GM12873 (cell line): Measurements from ENCODE around the gene CACNA1I.

Experiments used
- CTCF ChIP-seq: IDR thresholded peaks from 2 replicates; pipeline ENCODE4 v1.5.1; 2012; ENCODE audit warnings: low read depth, mild to moderate bottlenecking, moderate library complexity, low read length, control low read depth; ENCODE audit not compliant: insufficient read depth; ENCODE audit errors: missing control alignments

CACNA1I gene

GRCh38 chr22:39724390-39724789 is 153.8 kb downstream of the CACNA1I start:
- no peak for TF ChIP-seq CTCF

DNA sequence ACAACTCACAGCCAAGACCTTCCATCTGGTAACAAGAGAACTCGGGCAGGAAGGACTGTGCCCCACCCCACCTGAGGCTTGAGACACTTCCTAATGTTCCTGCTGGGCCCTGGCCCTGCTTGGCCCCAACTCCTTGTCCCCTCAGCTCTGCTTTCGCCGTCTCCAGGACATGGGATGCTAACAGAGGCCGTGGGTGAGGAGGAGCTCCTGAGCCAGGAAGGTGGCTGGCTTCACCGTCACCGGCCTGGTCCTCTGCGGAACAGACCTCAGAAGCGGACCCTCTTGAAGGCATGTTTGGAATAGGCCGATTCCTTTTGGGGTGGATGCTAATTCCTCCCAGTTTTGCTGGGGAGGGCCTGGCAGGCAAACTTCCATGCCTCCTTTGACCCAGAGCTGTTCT is 154.3 kb downstream of the CACNA1I start:
- TF ChIP-seq CTCF, result no peak

DNA sequence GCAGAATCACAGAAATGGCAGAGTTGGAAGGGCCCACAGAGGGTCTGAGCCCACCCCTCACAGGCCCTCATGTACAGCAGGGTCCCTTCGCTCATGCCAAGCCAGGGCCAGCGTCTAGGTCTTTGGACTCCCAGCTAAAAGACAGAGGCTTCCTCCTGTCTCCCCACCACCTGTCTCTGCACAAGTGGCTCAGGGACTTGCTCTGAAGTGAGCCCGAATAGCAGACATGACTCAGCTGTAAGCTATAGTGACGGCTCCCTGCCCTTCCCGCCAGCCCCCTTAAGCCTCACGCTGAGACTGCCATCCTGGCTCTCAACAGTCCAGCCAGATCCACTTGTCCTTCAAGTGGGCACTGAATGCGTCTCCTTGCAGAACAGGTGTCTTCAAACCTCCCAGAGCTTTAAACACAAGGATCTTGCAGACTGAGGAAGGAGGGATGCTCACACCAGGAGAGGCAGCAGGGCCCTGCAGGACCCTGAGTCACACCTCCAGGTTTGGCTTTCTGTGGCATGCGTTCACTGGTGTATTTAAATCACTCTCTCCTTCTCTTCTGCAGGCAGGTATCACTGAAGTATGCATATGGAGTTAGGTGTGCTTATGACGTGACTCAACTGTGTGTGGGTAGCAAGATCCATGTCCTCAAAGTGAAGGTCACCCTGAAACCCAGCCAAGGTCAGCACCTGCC is 154.9 kb downstream of the CACNA1I start:
- no peak for TF ChIP-seq CTCF

GRCh38 chr22:39727541-39727940 is 157.0 kb downstream of the CACNA1I start:
- TF ChIP-seq CTCF, result no peak

GRCh38 chr22:39728236-39728860 is 157.8 kb downstream of the CACNA1I start:
- TF ChIP-seq CTCF, result no peak

GRCh38 chr22:39729141-39729934 is 158.8 kb downstream of the CACNA1I start:
- no peak for TF ChIP-seq CTCF

GRCh38 chr22:39731481-39731880 is 160.9 kb downstream of the CACNA1I start:
- no peak for TF ChIP-seq CTCF
